ENCODE data around the gene PTGDR. TPM values are rescaled to one million over a fixed set of nuclear protein-coding genes. Genes with fewer than 3 reads are reported as not detected.

The PTGDR gene
- polyA plus RNA-seq, 2 of the 4 experiments (the other 2 are of a cell fraction) = not detected

- ATAC-seq (no peak), DNase-seq (ENCODE audit: low read depth in 1 of 2, low spot score in 1 of 2) (no peak), FAIRE-seq (no peak)
- H3K4me1 ChIP-seq = no peaks in the 10 kb centered on the region
- WGBS (ENCODE audit: missing lambda C conversion rate) = 51% methylated on average over 2 of the region's 2 CpGs
- H3K27ac ChIP-seq = no peak overlapping the region
- H3K4me2 ChIP-seq = no peak overlapping the region
- ChIA-PET POLR2A (no interaction called here), CTCF (no interaction called here)
- H3K4me3 ChIP-seq = no peak overlapping the region
- TF ChIP-seq HDAC2 (IDR thresholded peaks at IDR 0.05) (no peak), SREBF2 (IDR thresholded peaks at IDR 0.05) (no peak), FOXS1 (CRISPR knock-in tag; IDR thresholded peaks at IDR 0.05) (no peak), KDM1A (IDR thresholded peaks at IDR 0.05; ENCODE audit: low read depth) (no peak), BHLHE40 (IDR thresholded peaks at IDR 0.05; ENCODE audit: low read depth, low read length) (no peak), MAZ (IDR thresholded peaks at IDR 0.05; ENCODE audit: borderline replicate concordance, low read depth, low read length) (no peak), ZNF302 (CRISPR knock-in tag; IDR thresholded peaks at IDR 0.05) (no peak), EP300 (IDR thresholded peaks at IDR 0.05) (no peak), CTCF (IDR thresholded peaks at IDR 0.05) (no peak), GATA3 (IDR thresholded peaks at IDR 0.05; ENCODE audit: borderline replicate concordance) (no peak), PHF8 (IDR thresholded peaks at IDR 0.05; ENCODE audit: borderline replicate concordance, low read depth) (no peak), REST (IDR thresholded peaks at IDR 0.05) (no peak), HEYL (CRISPR knock-in tag; IDR thresholded peaks at IDR 0.05) (no peak)
- no peaks in the 10 kb centered on the region for H3K9me3 ChIP-seq
These were observed 40.4 kb downstream of the PTGDR start for GRCh38 chr14:52307905-52308304.

- H3K9me3 ChIP-seq = no peaks in the 10 kb centered on the region
- no peak for DNase-seq (ENCODE audit: low read depth in 1 of 2, low spot score in 1 of 2)
- WGBS (ENCODE audit: missing lambda C conversion rate) = 39% methylated on average over 3 of the region's 3 CpGs
- FAIRE-seq = no peak
- no peak overlapping the region for H3K4me2 ChIP-seq
- CTCF ChIA-PET = interaction anchor here (0.6 to 3.0 kb wide), 3 partner anchors 10 to 268 kb away, joined by 3 to 17 read pairs (median 5); no protein-coding TSS in a partner anchor
- H3K4me3 ChIP-seq = no peak overlapping the region
- POLR2A ChIA-PET = no interaction called here
- H3K27ac ChIP-seq = no peak overlapping the region
- no peaks in the 10 kb centered on the region for H3K4me1 ChIP-seq
- TF ChIP-seq MAZ (IDR thresholded peaks at IDR 0.05; ENCODE audit: borderline replicate concordance, low read depth, low read length) (no peak), FOXS1 (CRISPR knock-in tag; IDR thresholded peaks at IDR 0.05) (no peak), HOXB13 (CRISPR knock-in tag; IDR thresholded peaks at IDR 0.05; ENCODE audit: low read depth) (no peak), POLR2A (IDR thresholded peaks at IDR 0.05; ENCODE audit: low read length) (no peak)
- no peak for ATAC-seq
These were observed 43.0 kb downstream of the PTGDR start for GRCh38 chr14:52310541-52310940.

- DNase-seq (ENCODE audit: low read depth in 1 of 2, low spot score in 1 of 2) (no peak), ATAC-seq (no peak), FAIRE-seq (no peak)
- H3K4me1 ChIP-seq = no peaks in the 10 kb centered on the region
- ChIA-PET POLR2A (no interaction called here), CTCF (interaction anchor here (1.8 to 3.0 kb wide), 2 partner anchors 13 to 14 kb away, joined by 4 to 17 read pairs; no protein-coding TSS in a partner anchor)
- no peak overlapping the region for H3K4me3 ChIP-seq
- 91% methylated on average over 5 of the region's 5 CpGs for WGBS (ENCODE audit: missing lambda C conversion rate)
- H3K9me3 ChIP-seq = no peaks in the 10 kb centered on the region
- H3K4me2 ChIP-seq = no peak overlapping the region
- H3K27ac ChIP-seq = no peak overlapping the region
- TF ChIP-seq RCOR1 (IDR thresholded peaks at IDR 0.05; ENCODE audit: low read depth, low read length) (no peak), E2F6 (IDR thresholded peaks at IDR 0.05; ENCODE audit: borderline replicate concordance, low read depth) (no peak), MAFK (IDR thresholded peaks at IDR 0.05; ENCODE audit: partially characterized antibody) (peak; percentile 92)
These were observed 45.4 kb downstream of the PTGDR start for GRCh38 chr14:52312931-52313355.

All from A549 (cell line).